Measurements from ENCODE around the gene GRIN2A.
"Not testable (repeated sequence)": the region's sequence is repeated elsewhere in the genome, so short reads cannot be mapped to it uniquely, and the experiment has no call there.

The GRIN2A gene

GRCh38 chr16:9917691-9918090 lies 264.5 kb downstream of the GRIN2A start:
- no peak for DNase-seq (ENCODE audit: low read depth in 3 of 3)

GRCh38 chr16:9913604-9914326 lies 268.5 kb downstream of the GRIN2A start:
- DNase-seq (ENCODE audit: low read depth in 3 of 3), result no peak

- no peak for DNase-seq (ENCODE audit: low read depth in 3 of 3)
Measured at GRCh38 chr16:9911989-9912388, 270.2 kb downstream of the GRIN2A start.

GRCh38 chr16:9911231-9911630 lies 271.0 kb downstream of the GRIN2A start:
- no peak for DNase-seq (ENCODE audit: low read depth in 3 of 3)

GRCh38 chr16:9909072-9909825 lies 273.0 kb downstream of the GRIN2A start:
- DNase-seq (ENCODE audit: low read depth in 3 of 3), result no peak

- DNase-seq (ENCODE audit: low read depth in 3 of 3), result no peak
Measured at GRCh38 chr16:9908613-9909012, 273.6 kb downstream of the GRIN2A start.

- DNase-seq (ENCODE audit: low read depth in 3 of 3), result no peak
Measured at GRCh38 chr16:9907752-9908151, 274.5 kb downstream of the GRIN2A start.

- DNase-seq (ENCODE audit: low read depth in 3 of 3), result no peak
Measured at GRCh38 chr16:9906218-9906617, 276.0 kb downstream of the GRIN2A start.

GRCh38 chr16:9904526-9904925 lies 277.7 kb downstream of the GRIN2A start:
- DNase-seq (ENCODE audit: low read depth in 3 of 3), result no peak

GRCh38 chr16:9900576-9900975 lies 281.7 kb downstream of the GRIN2A start:
- DNase-seq (ENCODE audit: low read depth in 3 of 3), result no peak

GRCh38 chr16:9898555-9898954 lies 283.7 kb downstream of the GRIN2A start:
- no peak for DNase-seq (ENCODE audit: low read depth in 3 of 3)

GRCh38 chr16:9898124-9898523 lies 284.1 kb downstream of the GRIN2A start:
- DNase-seq (ENCODE audit: low read depth in 3 of 3), result no peak

- no peak for DNase-seq (ENCODE audit: low read depth in 3 of 3)
Measured at GRCh38 chr16:9895817-9896216, 286.4 kb downstream of the GRIN2A start.

GRCh38 chr16:9885876-9886275 lies 296.4 kb downstream of the GRIN2A start:
- DNase-seq (ENCODE audit: low read depth in 3 of 3), result no peak

- DNase-seq (ENCODE audit: low read depth in 3 of 3), result no peak
Measured at GRCh38 chr16:9885467-9885866, 296.8 kb downstream of the GRIN2A start.

GRCh38 chr16:9875981-9876380 lies 306.2 kb downstream of the GRIN2A start:
- DNase-seq (ENCODE audit: low read depth in 3 of 3), result not testable (repeated sequence)

GRCh38 chr16:9874219-9874618 lies 308.0 kb downstream of the GRIN2A start:
- no peak for DNase-seq (ENCODE audit: low read depth in 3 of 3)

- no peak for DNase-seq (ENCODE audit: low read depth in 3 of 3)
Measured at GRCh38 chr16:9870962-9871361, 311.3 kb downstream of the GRIN2A start.

- DNase-seq (ENCODE audit: low read depth in 3 of 3), result no peak
Measured at GRCh38 chr16:9869776-9870175, 312.5 kb downstream of the GRIN2A start.

GRCh38 chr16:9868606-9869149 lies 313.6 kb downstream of the GRIN2A start:
- no peak for DNase-seq (ENCODE audit: low read depth in 3 of 3)

- DNase-seq (ENCODE audit: low read depth in 3 of 3), result no peak
Measured at GRCh38 chr16:9867176-9867575, 315.1 kb downstream of the GRIN2A start.

- DNase-seq (ENCODE audit: low read depth in 3 of 3), result no peak
Measured at GRCh38 chr16:9864461-9864860, 317.8 kb downstream of the GRIN2A start.

GRCh38 chr16:9862327-9862726 lies 319.9 kb downstream of the GRIN2A start:
- DNase-seq (ENCODE audit: low read depth in 3 of 3), result no peak
